ENCODE results near the gene WDR45B.
A peak's percentile ranks its signal among the peaks of the same experiment; 100 is the strongest.
"Not testable (repeated sequence)": the region's sequence is repeated elsewhere in the genome, so short reads cannot be mapped to it uniquely, and the experiment has no call there.

WDR45B gene

GRCh38 chr17:82657926-82658325, 9.7 kb upstream of the WDR45B start:
- no peak for DNase-seq (ENCODE audit: low spot score)

- no peak for DNase-seq (ENCODE audit: low spot score)
These were observed 8.0 kb upstream of the WDR45B start for GRCh38 chr17:82656266-82656665.

GRCh38 chr17:82655523-82655922, 7.3 kb upstream of the WDR45B start:
- DNase-seq (ENCODE audit: low spot score): no peak

GRCh38 chr17:82655038-82655479, 6.8 kb upstream of the WDR45B start:
- no peak for DNase-seq (ENCODE audit: low spot score)

- not testable (repeated sequence) for DNase-seq (ENCODE audit: low spot score)
These were observed 6.4 kb upstream of the WDR45B start for GRCh38 chr17:82654611-82655010.

GRCh38 chr17:82653651-82654528, 5.6 kb upstream of the WDR45B start:
- no peak for DNase-seq (ENCODE audit: low spot score)

- DNase-seq (ENCODE audit: low spot score): no peak
These were observed 2.5 kb upstream of the WDR45B start for GRCh38 chr17:82650723-82651122.

GRCh38 chr17:82649501-82650261, 1.4 kb upstream of the WDR45B start:
- DNase-seq (ENCODE audit: low spot score): no peak

- DNase-seq (ENCODE audit: low spot score): no peak
These were observed 593 bp upstream of the WDR45B start for GRCh38 chr17:82648742-82649331.

- DNase-seq (ENCODE audit: low spot score): peak; percentile 6
These were observed 565 bp downstream of the WDR45B start for GRCh38 chr17:82647593-82648164.

- no peak for DNase-seq (ENCODE audit: low spot score)
These were observed 2.7 kb downstream of the WDR45B start for GRCh38 chr17:82645516-82645915.

GRCh38 chr17:82644148-82644547, 4.1 kb downstream of the WDR45B start:
- no peak for DNase-seq (ENCODE audit: low spot score)

GRCh38 chr17:82642022-82642421, 6.2 kb downstream of the WDR45B start:
- DNase-seq (ENCODE audit: low spot score): no peak

GRCh38 chr17:82640036-82640435, 8.2 kb downstream of the WDR45B start:
- no peak for DNase-seq (ENCODE audit: low spot score)

- no peak for DNase-seq (ENCODE audit: low spot score)
These were observed 8.6 kb downstream of the WDR45B start for GRCh38 chr17:82639628-82640027.

- DNase-seq (ENCODE audit: low spot score): no peak
These were observed 10.0 kb downstream of the WDR45B start for GRCh38 chr17:82638183-82638773.

- no peak for DNase-seq (ENCODE audit: low spot score)
These were observed 11.3 kb downstream of the WDR45B start for GRCh38 chr17:82636626-82637598.

- no peak for DNase-seq (ENCODE audit: low spot score)
These were observed 14.9 kb downstream of the WDR45B start for GRCh38 chr17:82633343-82633742.

- DNase-seq (ENCODE audit: low spot score): no peak
These were observed 15.8 kb downstream of the WDR45B start for GRCh38 chr17:82632451-82632850.

- DNase-seq (ENCODE audit: low spot score): no peak
These were observed 16.7 kb downstream of the WDR45B start for GRCh38 chr17:82631544-82631943.

GRCh38 chr17:82630212-82630611, 18.0 kb downstream of the WDR45B start:
- DNase-seq (ENCODE audit: low spot score): no peak

Data from CD4-positive, alpha-beta T cell treated with Interleukin-6 at 100 ng/mL for 8 hours (primary cell).